ENCODE results near the gene DOK6. TPM values are rescaled to one million over a fixed set of nuclear protein-coding genes. Genes with fewer than 3 reads are reported as not detected.

DOK6 gene
- total and polyA plus RNA-seq, 2 of the 13 experiments (the other 11 are each of a cell fraction or from before 2014, with no cell fraction given) = 17.0 to 17.2 TPM

GRCh38 chr18:69804776-69805501, 404.3 kb downstream of the DOK6 start:
- H3K27ac ChIP-seq (ENCODE audit: extremely low read length, insufficient read depth, low read length) = no peak overlapping the region
- no peak overlapping the region for H3K9ac ChIP-seq (ENCODE audit: insufficient read depth, low read depth, low read length)
- POLR2A ChIA-PET = no interaction called here
- H3K79me2 ChIP-seq (ENCODE audit: insufficient read depth, low read length) = no peaks in the 10 kb centered on the region
- 91% methylated on average over 5 of the region's 5 CpGs for WGBS (ENCODE audit: low lambda C conversion rate)
- no peak overlapping the region for H3K4me2 ChIP-seq (ENCODE audit: low read depth, low read length)
- CTCF ChIA-PET (ENCODE audit: low intra/inter-chr PET ratio, low total read pairs) = no interaction called here
- in situ Hi-C loops (cut with HindIII; ENCODE audit: extremely low pct_ligation_motif_present, low pct_unique_long_range_greater_than_20kb) (no loop called here), intact Hi-C loops (cut with micrococcal nuclease; ENCODE audit: unreplicated experiment) (no loop called here)
- no peaks in the 10 kb centered on the region for H3K9me3 ChIP-seq (ENCODE audit: low read length)
- H3K36me3 ChIP-seq (replicated peaks in 1 of 2; ENCODE audit: control insufficient read depth in 1 of 2, insufficient read depth in 2 of 2, low read length in 2 of 2) = no peaks in the 10 kb centered on the region
- FAIRE-seq (no peak), ATAC-seq (no peak), DNase-seq (ENCODE audit: low spot score) (no peak)
- BruUV-seq (replicated peaks) = no TSS peak
- H3K4me1 ChIP-seq (ENCODE audit: insufficient read depth, low read length) = peaks cover 13% of the 10 kb centered on the region
- H3K27me3 ChIP-seq (ENCODE audit: control insufficient read depth in 1 of 2, insufficient read depth in 2 of 2, low read length in 2 of 2) = no peaks in the 10 kb centered on the region
- no peaks in the 10 kb centered on the region for H4K20me1 ChIP-seq (ENCODE audit: insufficient read depth, low read length)
- H3K4me3 ChIP-seq (replicated peaks in 1 of 3; ENCODE audit: insufficient read depth in 1 of 3, low read depth in 2 of 3, low read length in 3 of 3) = no peak overlapping the region
- TF ChIP-seq, protein P1, sequence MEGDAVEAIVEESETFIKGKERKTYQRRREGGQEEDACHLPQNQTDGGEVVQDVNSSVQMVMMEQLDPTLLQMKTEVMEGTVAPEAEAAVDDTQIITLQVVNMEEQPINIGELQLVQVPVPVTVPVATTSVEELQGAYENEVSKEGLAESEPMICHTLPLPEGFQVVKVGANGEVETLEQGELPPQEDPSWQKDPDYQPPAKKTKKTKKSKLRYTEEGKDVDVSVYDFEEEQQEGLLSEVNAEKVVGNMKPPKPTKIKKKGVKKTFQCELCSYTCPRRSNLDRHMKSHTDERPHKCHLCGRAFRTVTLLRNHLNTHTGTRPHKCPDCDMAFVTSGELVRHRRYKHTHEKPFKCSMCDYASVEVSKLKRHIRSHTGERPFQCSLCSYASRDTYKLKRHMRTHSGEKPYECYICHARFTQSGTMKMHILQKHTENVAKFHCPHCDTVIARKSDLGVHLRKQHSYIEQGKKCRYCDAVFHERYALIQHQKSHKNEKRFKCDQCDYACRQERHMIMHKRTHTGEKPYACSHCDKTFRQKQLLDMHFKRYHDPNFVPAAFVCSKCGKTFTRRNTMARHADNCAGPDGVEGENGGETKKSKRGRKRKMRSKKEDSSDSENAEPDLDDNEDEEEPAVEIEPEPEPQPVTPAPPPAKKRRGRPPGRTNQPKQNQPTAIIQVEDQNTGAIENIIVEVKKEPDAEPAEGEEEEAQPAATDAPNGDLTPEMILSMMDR (CRISPR knock-in tag; IDR thresholded peaks at IDR 0.05) = no peak
- TF ChIP-seq ZNF546 (CRISPR knock-in tag; conservative IDR thresholded peaks at IDR 0.05) (no peak), SETDB1 (CRISPR knock-in tag; IDR thresholded peaks at IDR 0.05; ENCODE audit: borderline replicate concordance) (no peak), ZNF75D (CRISPR knock-in tag; IDR thresholded peaks at IDR 0.05; ENCODE audit: borderline replicate concordance) (no peak), GLI4 (CRISPR knock-in tag; IDR thresholded peaks at IDR 0.05; ENCODE audit: borderline replicate concordance) (no peak), ATF3 (CRISPR knock-in tag; IDR thresholded peaks at IDR 0.05) (no peak), FOXC1 (CRISPR knock-in tag; IDR thresholded peaks at IDR 0.05; ENCODE audit: borderline replicate concordance) (no peak), EP300 (IDR thresholded peaks at IDR 0.05; ENCODE audit: low read depth in 2 of 2, low read length in 2 of 2) (no peak), EP300 (CRISPR knock-in tag; IDR thresholded peaks at IDR 0.05; ENCODE audit: borderline replicate concordance) (no peak)
- TF ChIP-seq, protein P2, sequence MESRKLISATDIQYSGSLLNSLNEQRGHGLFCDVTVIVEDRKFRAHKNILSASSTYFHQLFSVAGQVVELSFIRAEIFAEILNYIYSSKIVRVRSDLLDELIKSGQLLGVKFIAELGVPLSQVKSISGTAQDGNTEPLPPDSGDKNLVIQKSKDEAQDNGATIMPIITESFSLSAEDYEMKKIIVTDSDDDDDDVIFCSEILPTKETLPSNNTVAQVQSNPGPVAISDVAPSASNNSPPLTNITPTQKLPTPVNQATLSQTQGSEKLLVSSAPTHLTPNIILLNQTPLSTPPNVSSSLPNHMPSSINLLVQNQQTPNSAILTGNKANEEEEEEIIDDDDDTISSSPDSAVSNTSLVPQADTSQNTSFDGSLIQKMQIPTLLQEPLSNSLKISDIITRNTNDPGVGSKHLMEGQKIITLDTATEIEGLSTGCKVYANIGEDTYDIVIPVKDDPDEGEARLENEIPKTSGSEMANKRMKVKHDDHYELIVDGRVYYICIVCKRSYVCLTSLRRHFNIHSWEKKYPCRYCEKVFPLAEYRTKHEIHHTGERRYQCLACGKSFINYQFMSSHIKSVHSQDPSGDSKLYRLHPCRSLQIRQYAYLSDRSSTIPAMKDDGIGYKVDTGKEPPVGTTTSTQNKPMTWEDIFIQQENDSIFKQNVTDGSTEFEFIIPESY (CRISPR knock-in tag; IDR thresholded peaks at IDR 0.05) = no peak
- no peak overlapping the region for H2AFZ ChIP-seq (ENCODE audit: low read length)
